Left renal cortex interstitium (tissue), 4 donors: Measurements from ENCODE around the gene ANKZF1. TPM values are rescaled to one million over a fixed set of nuclear protein-coding genes. Genes with fewer than 3 reads are reported as not detected.

ENCODE experiments used
- DNase-seq, 4 donors: peaks; one replicate each; pipeline ENCODE4 v3.0.0-alpha.2; 2013; ENCODE audit warnings: low read depth in 4 of 4, low spot score in 2 of 4, missing footprints in 1 of 4
- polyA plus RNA-seq, 4 donors: library from polyadenylated mRNA; unstranded; fragments of 120-200 nt; gene quantifications; one replicate each; pipeline ENCODE4 v1.2.1, GENCODE V29; 2013; ENCODE audit not compliant: insufficient read length in 4 of 4

ANKZF1 gene
- polyA plus RNA-seq, 4 donors, result 36.0 to 86.5 (median 60.2) TPM

GRCh38 chr2:219280651-219281050 lies 51.0 kb downstream of the ANKZF1 start:
- DNase-seq, result no peak

- DNase-seq, result no peak
Observed at GRCh38 chr2:219281588-219281987, 52.0 kb downstream of the ANKZF1 start.

GRCh38 chr2:219282375-219282774 lies 52.8 kb downstream of the ANKZF1 start:
- DNase-seq, result no peak

GRCh38 chr2:219282943-219283581 lies 53.5 kb downstream of the ANKZF1 start:
- DNase-seq, result no peak

- DNase-seq, result no peak
Observed at GRCh38 chr2:219284501-219285372, 55.1 kb downstream of the ANKZF1 start.

GRCh38 chr2:219285373-219285735 lies 55.7 kb downstream of the ANKZF1 start:
- DNase-seq, result no peak

GRCh38 chr2:219285894-219286425 lies 56.4 kb downstream of the ANKZF1 start:
- no peak for DNase-seq

Other genes with a start within 250 kb of the ANKZF1 start
- gene FEV, start 244.6 kb upstream of the ANKZF1 start, polyA plus RNA-seq, result under 1 TPM in 1 of 4 donors, not detected in 3; 0.13 TPM
- gene CRYBA2, start 236.4 kb upstream of the ANKZF1 start, polyA plus RNA-seq, result not detected
- gene CFAP65, start 188.3 kb upstream of the ANKZF1 start, polyA plus RNA-seq, result under 1 TPM; 0.24 to 0.73 (median 0.34) TPM
- gene IHH, start 168.9 kb upstream of the ANKZF1 start, polyA plus RNA-seq, result 1 to 10 TPM; 1.7 to 2.7 (median 1.8) TPM
- gene NHEJ1, start 69.0 kb upstream of the ANKZF1 start, polyA plus RNA-seq, result 10 to 100 TPM; 17.5 to 20.3 (median 19.8) TPM
- 10 to 100 TPM; 10.8 to 30.1 (median 20.6) TPM for gene SLC23A3, start 59.8 kb upstream of the ANKZF1 start, polyA plus RNA-seq
- 10 to 100 TPM; 61.9 to 75.0 (median 65.2) TPM for gene CNPPD1, start 52.9 kb upstream of the ANKZF1 start, polyA plus RNA-seq
- 100 to 1,000 TPM; 106 to 125 (median 120) TPM for gene RETREG2, start 51.5 kb upstream of the ANKZF1 start, polyA plus RNA-seq
- gene ZFAND2B, start 23.0 kb upstream of the ANKZF1 start, polyA plus RNA-seq, result 10 to 100 TPM; 34.0 to 51.5 (median 43.8) TPM
- 10 to 100 TPM; 34.8 to 50.4 (median 35.0) TPM for gene ABCB6, start 10.8 kb upstream of the ANKZF1 start, polyA plus RNA-seq
- gene ATG9A, start 170 bp upstream of the ANKZF1 start, polyA plus RNA-seq, result 10 to 100 TPM; 39.7 to 46.4 (median 42.8) TPM
- 10 to 100 TPM; 16.5 to 24.9 (median 24.1) TPM for gene GLB1L, start 15.6 kb downstream of the ANKZF1 start, polyA plus RNA-seq
- gene STK16, start 15.7 kb downstream of the ANKZF1 start, polyA plus RNA-seq, result 10 to 100 TPM; 37.9 to 44.0 (median 41.0) TPM
- gene TUBA4B, start 23.4 kb downstream of the ANKZF1 start, polyA plus RNA-seq, result under 1 TPM; 0.49 to 0.94 (median 0.86) TPM
- 10 to 100 TPM; 31.7 to 39.1 (median 33.6) TPM for gene TUBA4A, start 24.1 kb downstream of the ANKZF1 start, polyA plus RNA-seq
- gene DNAJB2, start 49.6 kb downstream of the ANKZF1 start, polyA plus RNA-seq, result 10 to 100 TPM; 68.5 to 91.1 (median 75.5) TPM
- under 1 TPM; 0.16 to 0.57 (median 0.22) TPM for gene PTPRN, start 79.6 kb downstream of the ANKZF1 start, polyA plus RNA-seq
- not detected for gene RESP18, start 102.9 kb downstream of the ANKZF1 start, polyA plus RNA-seq
- 10 to 100 TPM; 54.3 to 73.8 (median 69.2) TPM for gene DNPEP, start 158.1 kb downstream of the ANKZF1 start, polyA plus RNA-seq
- 1 to 10 TPM; 7.4 to 9.3 (median 8.1) TPM for gene DES, start 188.6 kb downstream of the ANKZF1 start, polyA plus RNA-seq
- 10 to 100 TPM; 10.7 to 18.1 (median 14.7) TPM for gene SPEG, start 205.0 kb downstream of the ANKZF1 start, polyA plus RNA-seq